ENCODE data around the gene TTLL6.

DNA sequence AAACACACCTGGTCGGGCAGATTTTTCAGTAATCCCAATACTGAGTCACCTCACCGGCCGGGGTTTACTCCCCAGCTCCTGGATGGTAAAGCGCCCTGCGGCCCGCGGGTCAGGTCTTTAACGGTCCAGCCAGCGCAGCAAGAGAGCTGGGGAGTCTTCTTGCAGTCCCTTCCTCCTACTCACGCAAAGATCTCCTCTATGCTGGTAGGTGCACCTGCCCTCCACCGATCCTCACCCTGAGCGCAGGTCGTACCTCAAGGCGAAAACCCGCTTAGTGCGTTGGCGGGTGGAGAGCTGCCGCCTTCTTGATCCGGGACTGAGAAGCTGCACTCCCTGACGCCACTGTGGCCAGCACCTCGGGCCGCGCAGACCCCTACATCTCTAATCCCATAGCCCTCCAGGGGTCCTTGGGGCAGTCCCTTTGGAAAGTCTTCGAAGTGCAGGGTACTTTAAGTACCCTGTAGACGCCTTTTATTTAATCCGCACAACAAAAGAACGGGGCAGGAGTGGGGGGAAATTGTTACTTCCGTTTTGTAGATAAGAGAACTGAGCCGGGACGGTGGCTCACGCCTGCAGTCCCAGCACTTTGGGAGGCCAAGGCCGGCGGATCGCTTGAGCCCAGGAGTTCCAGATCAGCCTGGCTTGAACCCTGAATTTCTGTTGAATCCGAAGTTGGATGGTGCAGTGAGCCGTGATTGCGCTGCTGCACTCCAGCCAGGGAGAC, 78.1 kb downstream of the TTLL6 start:
- TF ChIP-seq NFYB (CRISPR knock-in tag; conservative IDR thresholded peaks at IDR 0.05; ENCODE audit: low read depth) (no peak), CTCF (IDR thresholded peaks at IDR 0.05) (no peak), TP53 (CRISPR knock-in tag; IDR thresholded peaks at IDR 0.05) (no peak), FOXJ3 (CRISPR knock-in tag; IDR thresholded peaks at IDR 0.05; ENCODE audit: borderline replicate concordance) (no peak), CREM (CRISPR knock-in tag; IDR thresholded peaks at IDR 0.05) (no peak), JUN (CRISPR knock-in tag; IDR thresholded peaks at IDR 0.05) (no peak)

All from WTC11 (cell line).